Measurements from ENCODE around the gene CKS1B. TPM values are rescaled to one million over a fixed set of nuclear protein-coding genes. Genes with fewer than 3 reads are reported as not detected.

Gene CKS1B
- total RNA-seq, 1 experiment from 2014 or later: 258 TPM

- TF ChIP-seq ZNF317 (CRISPR knock-in tag; IDR thresholded peaks at IDR 0.05; ENCODE audit: borderline replicate concordance, low read depth): no peak
- peak; percentile 84 for TF ChIP-seq TEAD4 (CRISPR knock-in tag; IDR thresholded peaks at IDR 0.05)
- TF ChIP-seq FOXP1 (CRISPR knock-in tag; IDR thresholded peaks at IDR 0.05; ENCODE audit: borderline replicate concordance): no peak
- TF ChIP-seq SMAD4 (CRISPR knock-in tag; IDR thresholded peaks at IDR 0.05): no peak
- no peak for TF ChIP-seq ZNF671 (CRISPR knock-in tag; IDR thresholded peaks at IDR 0.05)
- no peak for TF ChIP-seq PREB (CRISPR knock-in tag; IDR thresholded peaks at IDR 0.05; ENCODE audit: borderline replicate concordance)
- TF ChIP-seq ZSCAN18 (CRISPR knock-in tag; IDR thresholded peaks at IDR 0.05): no peak
- TF ChIP-seq RELA (CRISPR knock-in tag; IDR thresholded peaks at IDR 0.05; ENCODE audit: borderline replicate concordance): no peak
- no peak for TF ChIP-seq FOXJ3 (CRISPR knock-in tag; IDR thresholded peaks at IDR 0.05; ENCODE audit: borderline replicate concordance)
- TF ChIP-seq PRRX2 (CRISPR knock-in tag; IDR thresholded peaks at IDR 0.05): no peak
- TF ChIP-seq OVOL2 (CRISPR knock-in tag; IDR thresholded peaks at IDR 0.05; ENCODE audit: borderline replicate concordance): no peak
- no peak for TF ChIP-seq ATF2 (CRISPR knock-in tag; IDR thresholded peaks at IDR 0.05; ENCODE audit: borderline replicate concordance, low read depth)
- no peak for TF ChIP-seq GRHL2 (CRISPR knock-in tag; IDR thresholded peaks at IDR 0.05; ENCODE audit: insufficient replicate concordance, severe bottlenecking)
- TF ChIP-seq ZNF425 (CRISPR knock-in tag; conservative IDR thresholded peaks at IDR 0.05): 0 out of 2 replicates have a peak, but pooled peaks have one; percentile 52
- TF ChIP-seq ZNF138 (CRISPR knock-in tag; conservative IDR thresholded peaks at IDR 0.05): no peak
- TF ChIP-seq ZNF423 (CRISPR knock-in tag; IDR thresholded peaks at IDR 0.05): no peak
- no peak for TF ChIP-seq CBFB (CRISPR knock-in tag; IDR thresholded peaks at IDR 0.05; ENCODE audit: low read depth)
- TF ChIP-seq NR3C1 (CRISPR knock-in tag; conservative IDR thresholded peaks at IDR 0.05; ENCODE audit: low read depth): no peak
- TF ChIP-seq ZNF219 (CRISPR knock-in tag; IDR thresholded peaks at IDR 0.05; ENCODE audit: borderline replicate concordance): no peak
- no peak for TF ChIP-seq ZNF512 (CRISPR knock-in tag; IDR thresholded peaks at IDR 0.05; ENCODE audit: borderline replicate concordance)
- no peak for TF ChIP-seq E2F1 (CRISPR knock-in tag; IDR thresholded peaks at IDR 0.05)
- TF ChIP-seq MXD4 (CRISPR knock-in tag; IDR thresholded peaks at IDR 0.05; ENCODE audit: borderline replicate concordance): no peak
- no peak for TF ChIP-seq STAT6 (CRISPR knock-in tag; conservative IDR thresholded peaks at IDR 0.05; ENCODE audit: low read depth)
- TF ChIP-seq SP1 (CRISPR knock-in tag; conservative IDR thresholded peaks at IDR 0.05): peak; percentile 75; the same call in 1 of the 2 replicates
- no peak for TF ChIP-seq ELF4 (CRISPR knock-in tag; IDR thresholded peaks at IDR 0.05; ENCODE audit: low read depth)
- no peak for TF ChIP-seq ZNF263 (CRISPR knock-in tag; IDR thresholded peaks at IDR 0.05; ENCODE audit: low read depth)
These were observed 1.8 kb upstream of the CKS1B start (continued) for GRCh38 chr1:154972517-154973343.
